Stimulated activated naive CD4-positive, alpha-beta T cell treated with Interleukin-2 at 50 U/mL for 16 hours (primary cell): ENCODE data around the gene ANO5.

Source experiments
- DNase-seq: peaks from one replicate; lab custom pipeline; 2025; lab: John Stamatoyannopoulos, UW

Gene ANO5

GRCh38 chr11:22331771-22332170 lies 138.9 kb downstream of the ANO5 start:
- DNase-seq, result no peak
